ENCODE measurements around the gene IL17C. TPM values are rescaled to one million over a fixed set of nuclear protein-coding genes. Genes with fewer than 3 reads are reported as not detected.

Gene IL17C
- total and polyA plus RNA-seq, 9 donors: not detected

GRCh38 chr16:88600539-88600896 is 37.9 kb upstream of the IL17C start:
- Histone ChIP-seq H3K4me3 (no peak overlapping the region), H3K27ac (no peak overlapping the region), H3K27me3 (no peaks in the 10 kb centered on the region), H3K4me1 (ENCODE audit: insufficient read depth) (no peaks in the 10 kb centered on the region), H3K36me3 (no peaks in the 10 kb centered on the region), H3K9me3 (no peaks in the 10 kb centered on the region)
- intact Hi-C loops (cut with DNase I): no loop called here
- TF ChIP-seq POLR2A (IDR thresholded peaks at IDR 0.05): no peak
- TF ChIP-seq EP300 (IDR thresholded peaks at IDR 0.05): no peak
- no peak for TF ChIP-seq CTCF (IDR thresholded peaks at IDR 0.05)
- WGBS, 3 donors: 89 to 91% (median 91%) methylated on average over 6 of the region's 6 CpGs
- no peak for DNase-seq

- 85 to 88% (median 86%) methylated on average over 9 of the region's 9 CpGs for WGBS, 3 donors
- intact Hi-C loops (cut with DNase I): no loop called here
- no peak for DNase-seq
- H3K9me3 ChIP-seq: no peaks in the 10 kb centered on the region
- H3K27ac ChIP-seq: no peak overlapping the region
- no peaks in the 10 kb centered on the region for H3K27me3 ChIP-seq
- no peaks in the 10 kb centered on the region for H3K36me3 ChIP-seq
- H3K4me1 ChIP-seq (ENCODE audit: insufficient read depth): no peaks in the 10 kb centered on the region
- TF ChIP-seq CTCF (IDR thresholded peaks at IDR 0.05): no peak
- TF ChIP-seq EP300 (IDR thresholded peaks at IDR 0.05): no peak
- no peak for TF ChIP-seq POLR2A (IDR thresholded peaks at IDR 0.05)
- H3K4me3 ChIP-seq: no peak overlapping the region
Observed at GRCh38 chr16:88601313-88602036, 36.9 kb upstream of the IL17C start.

GRCh38 chr16:88602091-88602490 is 36.3 kb upstream of the IL17C start:
- WGBS, 3 donors: 86 to 96% (median 92%) methylated on average over 7 of the region's 7 CpGs
- H3K4me1 ChIP-seq (ENCODE audit: insufficient read depth): no peaks in the 10 kb centered on the region
- DNase-seq: no peak
- intact Hi-C loops (cut with DNase I): no loop called here
- H3K27ac ChIP-seq: no peak overlapping the region
- no peaks in the 10 kb centered on the region for H3K9me3 ChIP-seq
- no peaks in the 10 kb centered on the region for H3K27me3 ChIP-seq
- TF ChIP-seq POLR2A (IDR thresholded peaks at IDR 0.05): no peak
- no peak for TF ChIP-seq EP300 (IDR thresholded peaks at IDR 0.05)
- TF ChIP-seq CTCF (IDR thresholded peaks at IDR 0.05): no peak
- no peaks in the 10 kb centered on the region for H3K36me3 ChIP-seq
- H3K4me3 ChIP-seq: no peak overlapping the region

GRCh38 chr16:88605186-88606147 is 32.9 kb upstream of the IL17C start:
- WGBS, 3 donors: 74 to 80% (median 75%) methylated on average over 20 of the region's 20 CpGs
- Histone ChIP-seq H3K4me1 (ENCODE audit: insufficient read depth) (no peaks in the 10 kb centered on the region), H3K27me3 (no peaks in the 10 kb centered on the region), H3K36me3 (no peaks in the 10 kb centered on the region), H3K4me3 (no peak overlapping the region), H3K9me3 (no peaks in the 10 kb centered on the region), H3K27ac (no peak overlapping the region)
- intact Hi-C loops (cut with DNase I): no loop called here
- DNase-seq: no peak
- TF ChIP-seq POLR2A (IDR thresholded peaks at IDR 0.05) (no peak), CTCF (IDR thresholded peaks at IDR 0.05) (no peak), EP300 (IDR thresholded peaks at IDR 0.05) (no peak)

Measured in ovary (tissue), 9 donors.